ENCODE results near the gene DACH1. TPM values are rescaled to one million over a fixed set of nuclear protein-coding genes. Genes with fewer than 3 reads are reported as not detected.

The DACH1 gene
- total RNA-seq, 2 donors from 2014 or later, result 1.4 to 1.5 TPM

- DNase-seq (ENCODE audit: low spot score), result no peak
- intact Hi-C loops (cut with DNase I), result loop anchor here in 1 of 2 donors (5.0 kb wide), 1 partner anchor 527 kb away; no protein-coding TSS in a partner anchor
Measured at GRCh38 chr13:71645467-71645866, 221.5 kb downstream of the DACH1 start.

DNA sequence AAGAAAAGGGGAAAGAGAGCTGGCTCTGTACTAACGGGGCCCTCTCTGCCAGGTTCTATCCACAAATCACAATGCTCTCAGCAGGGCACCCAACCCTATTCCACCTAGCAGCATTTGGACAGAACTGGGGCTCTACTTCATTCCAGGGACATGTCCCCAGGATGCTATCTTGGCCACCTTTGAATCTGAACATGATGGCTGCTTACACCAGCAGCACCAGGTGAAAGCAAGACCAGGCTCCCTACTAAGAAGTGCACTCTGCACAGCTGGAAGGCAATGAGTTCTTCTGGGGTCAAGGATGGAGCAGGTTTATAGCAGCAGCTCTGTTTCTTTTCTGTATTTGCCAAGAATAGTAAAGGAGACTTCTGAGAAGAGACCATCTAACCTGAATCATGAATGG lies 222.4 kb downstream of the DACH1 start:
- intact Hi-C loops (cut with DNase I), result no loop called here
- no peak for DNase-seq (ENCODE audit: low spot score)

- DNase-seq (ENCODE audit: low spot score), result no peak
- intact Hi-C loops (cut with DNase I), result no loop called here
Measured at GRCh38 chr13:71643448-71643860, 223.6 kb downstream of the DACH1 start.

GRCh38 chr13:71638751-71639150 lies 228.3 kb downstream of the DACH1 start:
- intact Hi-C loops (cut with DNase I), result no loop called here
- no peak for DNase-seq (ENCODE audit: low spot score)

DNA sequence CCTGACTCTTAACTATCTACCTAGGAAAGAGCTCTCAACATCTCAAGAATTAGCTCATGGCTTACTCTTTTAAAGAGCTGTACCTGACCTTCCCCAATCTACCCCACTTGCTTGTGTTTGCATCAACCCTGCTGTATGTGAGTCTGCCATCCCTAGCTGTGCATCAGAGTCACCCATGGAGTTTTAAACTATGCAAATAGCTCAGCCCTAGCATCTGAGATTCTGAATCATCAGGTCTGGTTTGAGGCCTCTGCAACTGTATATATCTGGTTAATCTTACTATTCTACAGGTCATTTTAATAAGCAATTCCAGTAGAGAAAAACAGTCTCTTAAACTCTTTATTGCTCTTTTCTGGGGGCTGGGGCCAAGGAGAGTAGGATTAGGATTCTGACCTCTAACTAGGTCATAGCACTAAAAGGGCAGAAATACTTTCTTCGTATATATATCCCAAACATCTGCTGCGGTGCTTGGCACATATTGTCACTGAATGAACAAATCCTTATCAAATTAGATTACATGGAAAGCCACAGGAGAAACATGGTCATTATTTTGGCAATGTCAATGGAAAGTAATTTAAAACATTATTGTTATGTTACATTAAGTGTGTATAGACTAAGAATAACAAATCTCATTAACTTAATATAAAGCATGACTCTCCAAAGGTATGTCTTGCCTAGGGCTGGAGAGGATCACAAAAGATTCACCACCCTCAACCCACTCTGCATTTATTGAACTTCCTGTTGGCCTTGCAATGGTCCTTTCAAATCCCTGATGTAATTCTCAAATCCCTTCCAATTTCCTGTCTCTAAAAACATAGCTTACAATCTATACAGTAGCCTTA lies 232.2 kb downstream of the DACH1 start:
- no peak for DNase-seq (ENCODE audit: low spot score)
- intact Hi-C loops (cut with DNase I), result no loop called here

GRCh38 chr13:71634182-71634581 lies 232.8 kb downstream of the DACH1 start:
- DNase-seq (ENCODE audit: low spot score), result no peak
- intact Hi-C loops (cut with DNase I), result no loop called here

DNA sequence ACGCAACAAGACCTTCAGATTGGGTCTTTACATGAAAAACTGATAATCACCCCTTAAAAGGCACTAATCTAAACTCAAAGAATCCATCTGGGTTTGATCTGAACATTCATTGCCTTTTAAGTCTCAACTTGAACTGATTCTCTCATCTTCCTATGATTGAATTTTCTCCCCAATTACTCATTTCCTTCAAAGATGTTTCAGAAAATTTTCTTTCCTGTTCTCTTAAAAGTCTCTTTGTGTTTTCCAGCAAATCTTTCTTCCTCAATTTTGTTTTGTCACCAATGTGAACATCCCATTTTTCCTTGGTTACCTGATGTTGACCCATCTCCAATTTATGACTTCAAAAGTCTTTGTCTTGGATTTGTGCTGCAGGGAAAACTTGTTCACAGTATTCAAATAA lies 234.3 kb downstream of the DACH1 start:
- intact Hi-C loops (cut with DNase I), result no loop called here
- no peak for DNase-seq (ENCODE audit: low spot score)

GRCh38 chr13:71632206-71632605 lies 234.8 kb downstream of the DACH1 start:
- DNase-seq (ENCODE audit: low spot score), result no peak
- intact Hi-C loops (cut with DNase I), result no loop called here

DNA sequence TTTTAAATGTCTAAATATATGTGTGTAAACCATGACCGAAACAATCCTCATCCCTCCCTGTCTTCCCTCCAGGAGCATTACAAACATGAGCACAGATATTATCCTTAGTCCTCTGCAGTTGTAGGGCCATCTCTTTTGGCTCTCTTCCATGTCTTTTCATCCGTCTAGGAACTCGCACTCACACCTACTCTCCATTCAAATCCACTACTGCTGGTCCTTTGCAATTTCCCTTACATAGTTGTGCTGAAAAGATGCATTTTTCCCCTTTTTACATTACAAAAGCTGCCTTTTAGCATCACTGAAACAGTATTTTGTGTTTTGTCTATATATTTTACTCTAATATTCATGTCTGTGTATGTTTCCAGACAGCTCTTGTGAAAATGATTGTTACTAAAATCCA lies 237.8 kb downstream of the DACH1 start:
- no peak for DNase-seq (ENCODE audit: low spot score)
- intact Hi-C loops (cut with DNase I), result no loop called here

- intact Hi-C loops (cut with DNase I), result no loop called here
- no peak for DNase-seq (ENCODE audit: low spot score)
Measured at GRCh38 chr13:71626421-71627117, 240.4 kb downstream of the DACH1 start.

- intact Hi-C loops (cut with DNase I), result no loop called here
- no peak for DNase-seq (ENCODE audit: low spot score)
Measured at GRCh38 chr13:71625694-71626093, 241.3 kb downstream of the DACH1 start.

DNA sequence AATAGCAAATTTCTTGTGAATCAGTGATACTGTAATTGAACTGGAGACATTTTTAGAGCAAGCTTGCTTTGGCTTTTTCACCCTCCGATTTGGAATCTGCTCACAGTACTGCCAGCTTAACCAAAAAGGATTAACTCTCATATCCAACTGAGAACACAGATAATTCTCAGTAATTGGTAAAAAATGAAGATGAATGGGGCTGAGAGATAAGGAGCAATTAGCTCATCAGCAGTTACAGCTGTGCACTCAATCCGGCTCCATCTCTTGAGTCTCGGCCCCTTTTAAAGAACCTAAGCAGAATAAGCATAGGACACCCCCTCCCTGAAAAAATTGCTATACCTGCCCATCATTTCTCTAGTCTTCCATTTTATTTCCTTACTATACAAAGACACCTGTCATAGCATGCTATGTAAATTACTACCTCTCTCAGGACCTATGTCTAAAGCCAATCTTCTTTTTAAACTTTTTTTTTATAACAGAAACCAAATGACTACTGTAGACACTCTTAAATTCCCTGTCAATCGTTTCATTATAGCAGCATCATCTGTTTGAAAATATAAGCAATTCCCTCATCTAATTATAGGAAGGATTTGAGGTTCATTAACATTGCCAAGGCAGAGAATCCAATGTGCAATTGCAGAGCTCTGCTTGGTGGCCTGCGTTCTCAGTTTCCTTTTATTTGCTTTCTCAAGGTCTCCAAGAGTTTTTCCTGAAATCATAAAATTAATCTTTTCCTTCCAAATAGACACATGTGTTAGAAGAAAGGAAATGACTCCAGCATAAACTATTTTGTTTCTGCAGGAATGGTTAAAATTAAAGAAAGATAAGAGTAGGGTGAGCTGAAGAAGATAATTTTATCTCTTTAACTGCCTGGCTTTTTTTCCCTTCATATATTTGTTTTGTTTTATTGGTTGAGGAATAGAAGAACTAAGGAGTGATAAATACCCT lies 242.1 kb downstream of the DACH1 start:
- intact Hi-C loops (cut with DNase I), result no loop called here
- DNase-seq (ENCODE audit: low spot score), result no peak

DNA sequence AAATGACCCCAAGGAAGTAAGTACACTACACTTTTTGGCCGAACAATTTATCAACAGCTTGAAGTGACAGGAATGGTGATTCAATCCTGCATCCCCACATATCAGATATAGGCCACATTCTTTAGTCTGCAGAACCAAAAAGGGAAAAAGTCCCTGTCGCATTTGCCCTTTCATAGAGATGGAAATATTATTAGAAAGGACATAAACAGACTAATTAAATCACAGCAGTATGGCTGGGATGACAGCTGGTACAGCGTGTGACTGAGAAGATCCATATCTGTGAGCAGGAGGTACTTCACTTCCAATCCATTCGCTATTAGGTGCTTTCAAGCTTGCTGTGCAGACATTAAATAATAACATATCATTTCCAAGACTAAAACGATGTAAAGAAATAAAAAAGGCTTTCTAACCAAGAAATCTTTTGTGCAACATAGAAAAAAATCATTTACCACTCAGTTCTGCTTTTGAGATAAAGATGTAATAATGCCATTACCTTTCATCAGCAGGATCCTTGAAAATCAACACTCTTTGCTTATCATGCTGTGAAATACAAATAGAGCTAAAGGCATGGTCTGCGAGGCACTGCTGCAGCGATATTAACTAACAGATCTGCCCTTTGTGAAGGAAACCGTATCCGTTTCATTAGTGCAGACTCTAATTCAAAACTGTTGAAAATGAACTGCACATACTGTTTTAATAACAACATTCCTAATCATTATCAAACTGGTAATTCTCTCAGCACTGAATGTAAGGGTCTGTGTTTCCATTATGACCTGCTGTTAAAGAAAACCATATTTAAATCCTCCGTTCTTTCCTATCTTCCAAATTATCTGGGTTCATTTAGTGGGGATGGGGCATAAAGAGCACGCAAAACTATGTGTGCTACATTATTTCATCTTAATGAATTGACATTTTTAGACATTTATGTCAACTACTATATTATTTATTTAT lies 245.6 kb downstream of the DACH1 start:
- DNase-seq (ENCODE audit: low spot score), result no peak
- intact Hi-C loops (cut with DNase I), result no loop called here

- no peak for DNase-seq (ENCODE audit: low spot score)
- intact Hi-C loops (cut with DNase I), result no loop called here
Measured at GRCh38 chr13:71619096-71619495, 247.9 kb downstream of the DACH1 start.

- DNase-seq (ENCODE audit: low spot score), result no peak
- intact Hi-C loops (cut with DNase I), result no loop called here
Measured at GRCh38 chr13:71618159-71618558, 248.8 kb downstream of the DACH1 start.

DNA sequence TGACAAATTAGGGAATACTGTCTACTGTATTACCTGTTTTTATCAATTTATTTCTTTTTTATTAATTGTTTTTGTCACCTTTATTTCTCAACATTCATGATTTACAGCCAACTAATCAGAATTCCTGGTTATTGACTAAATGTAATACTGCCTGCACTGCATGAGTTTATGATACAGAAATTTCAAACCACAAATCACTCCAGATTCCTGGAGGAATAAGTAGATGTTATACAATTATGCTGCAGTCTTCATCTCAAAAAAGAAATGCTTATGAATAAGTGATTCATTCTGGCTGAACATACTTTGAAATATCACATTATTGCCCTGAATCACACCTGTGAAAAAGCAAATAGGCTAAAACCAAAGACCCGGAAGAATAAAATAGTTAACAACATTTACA lies 249.7 kb downstream of the DACH1 start:
- no peak for DNase-seq (ENCODE audit: low spot score)
- intact Hi-C loops (cut with DNase I), result no loop called here

GRCh38 chr13:71613066-71613745 lies 253.8 kb downstream of the DACH1 start:
- intact Hi-C loops (cut with DNase I), result no loop called here
- no peak for DNase-seq (ENCODE audit: low spot score)

DNA sequence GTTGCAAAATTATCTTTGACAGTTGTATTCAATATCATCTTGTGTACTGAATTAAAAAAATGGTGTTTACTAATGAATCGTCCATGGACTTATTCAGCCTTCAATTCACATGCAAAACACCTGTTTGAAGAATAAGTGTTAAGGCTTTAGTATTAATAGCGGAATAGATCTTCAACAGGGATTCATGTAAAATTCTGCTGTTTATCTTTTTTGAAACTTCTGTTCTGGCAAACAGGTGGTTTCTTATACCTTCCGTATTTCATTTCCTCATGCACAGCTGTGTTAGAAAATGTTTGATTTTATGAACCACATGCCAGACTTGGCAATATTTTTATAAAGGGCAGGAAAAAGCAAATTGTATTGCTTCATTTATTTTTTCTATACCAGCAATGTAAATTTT lies 255.7 kb downstream of the DACH1 start:
- DNase-seq (ENCODE audit: low spot score), result no peak
- intact Hi-C loops (cut with DNase I), result no loop called here
